Amniotic stem cell (primary cell): ENCODE data around the gene CASTOR2.
"Not testable (repeated sequence)": the region's sequence is repeated elsewhere in the genome, so short reads cannot be mapped to it uniquely, and the experiment has no call there.

Experiments
- DNase-seq: peaks from one replicate; lab custom pipeline; 2025; lab: John Stamatoyannopoulos, UW

Gene CASTOR2

GRCh38 chr7:74994869-74995543 lies 30.5 kb downstream of the CASTOR2 start:
- not testable (repeated sequence) for DNase-seq

- DNase-seq = not testable (repeated sequence)
Observed at GRCh38 chr7:74996361-74996760, 31.9 kb downstream of the CASTOR2 start.

GRCh38 chr7:74997811-74998210 lies 33.3 kb downstream of the CASTOR2 start:
- not testable (repeated sequence) for DNase-seq

GRCh38 chr7:75001356-75001755 lies 36.9 kb downstream of the CASTOR2 start:
- DNase-seq = not testable (repeated sequence)

- DNase-seq = no peak
Observed at GRCh38 chr7:75010036-75010435, 45.5 kb downstream of the CASTOR2 start.

GRCh38 chr7:75017832-75018231 lies 53.3 kb downstream of the CASTOR2 start:
- no peak for DNase-seq

GRCh38 chr7:75018570-75019364 lies 54.3 kb downstream of the CASTOR2 start:
- DNase-seq = no peak

GRCh38 chr7:75019800-75020199 lies 55.3 kb downstream of the CASTOR2 start:
- no peak for DNase-seq

GRCh38 chr7:75024922-75025321 lies 60.4 kb downstream of the CASTOR2 start:
- no peak for DNase-seq

GRCh38 chr7:75028299-75028698 lies 63.8 kb downstream of the CASTOR2 start:
- no peak for DNase-seq

GRCh38 chr7:75033064-75033463 lies 68.6 kb downstream of the CASTOR2 start:
- DNase-seq = no peak

GRCh38 chr7:75033826-75034225 lies 69.3 kb downstream of the CASTOR2 start:
- no peak for DNase-seq

- DNase-seq = no peak
Observed at GRCh38 chr7:75038508-75038907, 74.0 kb downstream of the CASTOR2 start.

GRCh38 chr7:75039166-75039565 lies 74.7 kb downstream of the CASTOR2 start:
- DNase-seq = no peak

GRCh38 chr7:75039709-75040108 lies 75.2 kb downstream of the CASTOR2 start:
- no peak for DNase-seq

- no peak for DNase-seq
Observed at GRCh38 chr7:75040512-75040911, 76.0 kb downstream of the CASTOR2 start.

- no peak for DNase-seq
Observed at GRCh38 chr7:75042286-75042685, 77.8 kb downstream of the CASTOR2 start.

- DNase-seq = no peak
Observed at GRCh38 chr7:75042831-75043703, 78.6 kb downstream of the CASTOR2 start.

GRCh38 chr7:75045881-75046280 lies 81.4 kb downstream of the CASTOR2 start:
- no peak for DNase-seq

- DNase-seq = peak; percentile 9
Observed at GRCh38 chr7:75048435-75049379, 84.2 kb downstream of the CASTOR2 start.

- no peak for DNase-seq
Observed at GRCh38 chr7:75049817-75050216, 85.3 kb downstream of the CASTOR2 start.
